Caco-2 (cell line): Measurements from ENCODE around the gene MICAL3. TPM values are rescaled to one million over a fixed set of nuclear protein-coding genes. Genes with fewer than 3 reads are reported as not detected.
"Not testable (repeated sequence)": the region's sequence is repeated elsewhere in the genome, so short reads cannot be mapped to it uniquely, and the experiment has no call there.

ENCODE experiments used
- BruUV-seq: library from RNA; stranded (reverse); fragments of 400-500 nt; replicated peaks from 2 replicates; lab custom pipeline; 2021; lab: Mats Ljungman, UMichigan
- CTCF ChIA-PET: fragments of 300-600 bp; sonication (Branson Sonifier 250); formaldehyde crosslinking; loops from one replicate; lab custom pipeline; 2022; ENCODE audit warnings: antibody characterized with exemption; lab: Charles Lee
- POLR2A ChIA-PET: fragments of 300-600 bp; sonication (Branson Sonifier 250); formaldehyde crosslinking; loops from one replicate; lab custom pipeline; 2022; ENCODE audit warnings: antibody characterized with exemption; lab: Charles Lee
- DNase-seq, 2 experiments: peaks; one replicate each; pipeline versions ENCODE4 v3.0.0 to v3.0.0-alpha.2; 2020 to 2022
- H3K27me3 ChIP-seq: replicated peaks from 2 replicates; pipeline ENCODE4 v1.6.0; 2011; ENCODE audit warnings: low read length; ENCODE audit not compliant: control insufficient read depth, insufficient read depth
- H3K36me3 ChIP-seq: 2 replicates; pipeline ENCODE4 v1.5.1; 2011; ENCODE audit warnings: low read length; ENCODE audit not compliant: control insufficient read depth, insufficient read depth
- H3K4me1 ChIP-seq: fragments of 250-450 bp; sonication (Bioruptor Pico); 2 replicates; pipeline ENCODE4 v1.5.1; 2020; ENCODE audit warnings: mild to moderate bottlenecking
- H3K4me3 ChIP-seq: 2 replicates; pipeline ENCODE4 v1.5.1; 2011; ENCODE audit warnings: low read depth, mild to moderate bottlenecking, control low read depth, low read length
- H3K9me3 ChIP-seq: fragments of 250-450 bp; sonication (Bioruptor Pico); 2 replicates; pipeline ENCODE4 v1.5.1; 2020; ENCODE audit warnings: mild to moderate bottlenecking, moderate library complexity
- H3K27ac Mint-ChIP-seq: one replicate; pipeline ENCODE4 v1.8.0; 2022; ENCODE audit warnings: mixed read lengths; ENCODE audit not compliant: unreplicated experiment
- H3K27me3 Mint-ChIP-seq: one replicate; pipeline ENCODE4 v1.8.0; 2022; ENCODE audit warnings: mixed read lengths; ENCODE audit not compliant: insufficient read depth, unreplicated experiment
- H3K36me3 Mint-ChIP-seq: one replicate; pipeline ENCODE4 v1.8.0; 2022; ENCODE audit warnings: mild to moderate bottlenecking, mixed read lengths; ENCODE audit not compliant: insufficient read depth, unreplicated experiment
- H3K4me1 Mint-ChIP-seq: one replicate; pipeline ENCODE4 v1.8.0; 2022; ENCODE audit warnings: low read depth, mixed read lengths; ENCODE audit not compliant: unreplicated experiment
- H3K4me3 Mint-ChIP-seq: one replicate; pipeline ENCODE4 v1.8.0; 2022; ENCODE audit warnings: mild to moderate bottlenecking, moderate library complexity, mixed read lengths; ENCODE audit not compliant: unreplicated experiment
- H3K9me3 Mint-ChIP-seq: one replicate; pipeline ENCODE4 v1.8.0; 2022; ENCODE audit warnings: mixed read lengths; ENCODE audit not compliant: unreplicated experiment
- CTCF ChIP-seq, 2 experiments: fragments of 200-600 bp in 1 of 2; IDR thresholded peaks; 1 replicate in 1 of 2; 2 replicates in 1 of 2; pipeline versions ENCODE4 v1.5.1 to v1.8.0; 2011 to 2022; ENCODE audit warnings: antibody characterized with exemption in 1 of 2, control low read depth in 1 of 2, inconsistent platforms in 1 of 2, low read depth in 1 of 2, low read length in 1 of 2, mild to moderate bottlenecking in 1 of 2, moderate library complexity in 1 of 2; ENCODE audit not compliant: insufficient read depth in 1 of 2, severe bottlenecking in 1 of 2, unreplicated experiment in 1 of 2
- intact Hi-C: fragments of 100-400 bp; cut with micrococcal nuclease; formaldehyde crosslinking; loops from one replicate; pipeline ENCODE4 v1.10.0; 2022; ENCODE audit not compliant: unreplicated experiment
- total RNA-seq: library from RNA; stranded (reverse); gene quantifications from 2 replicates; pipeline ENCODE4 v1.2.3, GENCODE V29; 2022

Gene MICAL3
- total RNA-seq, 1 experiment from 2014 or later: 65.6 TPM

- H3K4me3 ChIP-seq: no peak overlapping the region
- no peaks in the 10 kb centered on the region for H3K9me3 ChIP-seq
- H3K9me3 Mint-ChIP-seq: no peaks in the 10 kb centered on the region
- H3K27me3 ChIP-seq: no peaks in the 10 kb centered on the region
- no peaks in the 10 kb centered on the region for H3K27me3 Mint-ChIP-seq
- intact Hi-C loops: loop anchor here (1.0 kb wide), 1 partner anchor 25 kb away; no protein-coding TSS in a partner anchor
- H3K27ac Mint-ChIP-seq: no peak overlapping the region
- no peaks in the 10 kb centered on the region for H3K4me1 ChIP-seq
- H3K4me3 Mint-ChIP-seq: no peak overlapping the region
- ChIA-PET CTCF (interaction anchor here (0.6 to 1.0 kb wide), 3 partner anchors 18 to 1411 kb away, joined by 3 to 4 read pairs (median 3); partner anchors contain the start of gene SLC25A1), POLR2A (no interaction called here)
- TF ChIP-seq CTCF (IDR thresholded peaks at IDR 0.05; ENCODE audit: insufficient read depth in 1 of 2, low read depth in 1 of 2, low read length in 1 of 2, severe bottlenecking in 1 of 2, unreplicated experiment in 1 of 2): no peak
- H3K36me3 ChIP-seq: no peaks in the 10 kb centered on the region; the same call in 1 of the 2 replicates
- BruUV-seq: no TSS peak
- peaks cover 7% of the 10 kb centered on the region for H3K4me1 Mint-ChIP-seq
- DNase-seq: no peak
- no peaks in the 10 kb centered on the region for H3K36me3 Mint-ChIP-seq
Measured at GRCh38 chr22:17767233-17768065, 256.9 kb downstream of the MICAL3 start.

- H3K9me3 ChIP-seq, H3K36me3 Mint-ChIP-seq, H3K4me1 ChIP-seq, BruUV-seq, H3K9me3 Mint-ChIP-seq, H3K36me3 ChIP-seq, CTCF ChIA-PET, DNase-seq, H3K4me3 Mint-ChIP-seq, H3K27ac Mint-ChIP-seq, H3K27me3 ChIP-seq, intact Hi-C loops, H3K4me1 Mint-ChIP-seq, POLR2A ChIA-PET, H3K4me3 ChIP-seq, H3K27me3 Mint-ChIP-seq: not testable (repeated sequence)
Measured at GRCh38 chr22:17764852-17765251, 259.5 kb downstream of the MICAL3 start.

GRCh38 chr22:17764036-17764435, 260.3 kb downstream of the MICAL3 start:
- Histone ChIP-seq H3K9me3 (no peaks in the 10 kb centered on the region), H3K27me3 (no peaks in the 10 kb centered on the region), H3K36me3 (no peaks in the 10 kb centered on the region), H3K4me3 (no peak overlapping the region), H3K4me1 (no peaks in the 10 kb centered on the region)
- Mint-ChIP-seq H3K27me3 (no peaks in the 10 kb centered on the region), H3K4me3 (no peak overlapping the region), H3K36me3 (no peaks in the 10 kb centered on the region), H3K27ac (no peak overlapping the region), H3K9me3 (no peaks in the 10 kb centered on the region), H3K4me1 (peaks cover 7% of the 10 kb centered on the region)
- ChIA-PET POLR2A (no interaction called here), CTCF (no interaction called here)
- TF ChIP-seq CTCF (IDR thresholded peaks at IDR 0.05; ENCODE audit: insufficient read depth in 1 of 2, low read depth in 1 of 2, low read length in 1 of 2, severe bottlenecking in 1 of 2, unreplicated experiment in 1 of 2): no peak
- BruUV-seq: no TSS peak
- no peak for DNase-seq
- intact Hi-C loops: no loop called here

GRCh38 chr22:17763442-17763841, 260.9 kb downstream of the MICAL3 start:
- H3K27ac Mint-ChIP-seq, BruUV-seq, H3K4me3 ChIP-seq, H3K4me3 Mint-ChIP-seq, intact Hi-C loops, H3K4me1 ChIP-seq, H3K9me3 ChIP-seq, H3K27me3 Mint-ChIP-seq, DNase-seq, H3K27me3 ChIP-seq, H3K9me3 Mint-ChIP-seq, H3K4me1 Mint-ChIP-seq, H3K36me3 Mint-ChIP-seq, H3K36me3 ChIP-seq: not testable (repeated sequence)
- POLR2A ChIA-PET: interaction anchor here (0.7 kb wide), 1 partner anchor 9 kb away, joined by 4 read pairs; no protein-coding TSS in a partner anchor
- CTCF ChIA-PET: interaction anchor here (1.0 kb wide), 1 partner anchor 8 kb away, joined by 3 read pairs; no protein-coding TSS in a partner anchor
